Lower lobe of right lung (tissue), 2 donors: ENCODE measurements around the gene ATXN1. TPM values are rescaled to one million over a fixed set of nuclear protein-coding genes. Genes with fewer than 3 reads are reported as not detected.

Experiments
- ATAC-seq, 2 donors: fragments of 200-7000 bp; cut with Tn5 transposase; one replicate each; pipeline ENCODE4 v1.9.1; 2020 to 2022; ENCODE audit warnings: mild to moderate bottlenecking in 2 of 2, moderate library complexity in 2 of 2
- DNase-seq: peaks from one replicate; pipeline ENCODE4 v3.0.0-alpha.2; 2020
- H3K27ac ChIP-seq: fragments of 200-600 bp; one replicate; pipeline ENCODE4 v1.8.0; 2022
- H3K27me3 ChIP-seq: fragments of 200-600 bp; one replicate; pipeline ENCODE4 v1.8.0; 2022; ENCODE audit warnings: low read depth
- H3K36me3 ChIP-seq: fragments of 200-600 bp; one replicate; pipeline ENCODE4 v1.8.0; 2022; ENCODE audit warnings: mild to moderate bottlenecking
- H3K4me1 ChIP-seq: fragments of 200-600 bp; one replicate; pipeline ENCODE4 v1.8.0; 2022
- H3K4me3 ChIP-seq: fragments of 200-600 bp; one replicate; pipeline ENCODE4 v1.8.0; 2022; ENCODE audit warnings: mild to moderate bottlenecking
- H3K9me3 ChIP-seq: fragments of 200-600 bp; one replicate; pipeline ENCODE4 v1.8.0; 2022
- intact Hi-C: fragments of 100-400 bp; cut with DNase I; formaldehyde crosslinking; loops from one replicate; pipeline ENCODE4 v1.11.0; 2022
- total RNA-seq: library from RNA; stranded (reverse); fragmentation: NEBNext Ultra II Directional; extraction: Animal tissue kit (Norgen Biotek cat#: 25700); gene quantifications from one replicate; pipeline ENCODE4 v1.2.1, GENCODE V29; 2021
- TF ChIP-seq, protein P1 (sequence below): fragments of 200-600 bp; IDR thresholded peaks from one replicate; pipeline ENCODE4 v1.8.0; 2022; ENCODE audit warnings: antibody characterized with exemption, mild to moderate bottlenecking
- donor health status: DM: no; HTN: yes; CAD: no; lungs with severe emphysema.

Gene ATXN1
- total RNA-seq, 1 donor from 2014 or later = 75.9 TPM

DNA sequence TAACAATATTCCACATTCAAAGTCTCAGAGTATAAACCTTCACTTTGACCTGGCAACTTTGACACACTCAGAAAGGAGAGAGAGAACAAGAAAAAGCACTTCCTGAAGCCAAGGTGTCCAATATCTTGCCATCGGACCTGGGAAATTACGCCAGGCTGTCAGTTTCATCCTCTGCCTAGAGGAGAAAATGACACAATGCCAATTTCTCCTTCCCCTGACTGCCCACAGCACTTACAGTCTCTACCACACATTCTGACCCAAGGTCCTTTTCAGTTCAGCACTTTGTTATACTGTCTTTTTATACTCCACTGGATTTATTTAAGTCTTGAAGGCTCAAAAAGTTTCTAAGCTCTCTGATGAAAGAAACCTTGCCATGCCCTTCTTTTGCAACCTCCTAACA lies 272.4 kb downstream of the ATXN1 start:
- no peak for DNase-seq
- H3K27me3 ChIP-seq = no peaks in the 10 kb centered on the region
- no peak for ATAC-seq
- H3K27ac ChIP-seq = no peak overlapping the region
- intact Hi-C loops = no loop called here
- H3K4me1 ChIP-seq = peaks cover 7% of the 10 kb centered on the region
- TF ChIP-seq, protein P1, sequence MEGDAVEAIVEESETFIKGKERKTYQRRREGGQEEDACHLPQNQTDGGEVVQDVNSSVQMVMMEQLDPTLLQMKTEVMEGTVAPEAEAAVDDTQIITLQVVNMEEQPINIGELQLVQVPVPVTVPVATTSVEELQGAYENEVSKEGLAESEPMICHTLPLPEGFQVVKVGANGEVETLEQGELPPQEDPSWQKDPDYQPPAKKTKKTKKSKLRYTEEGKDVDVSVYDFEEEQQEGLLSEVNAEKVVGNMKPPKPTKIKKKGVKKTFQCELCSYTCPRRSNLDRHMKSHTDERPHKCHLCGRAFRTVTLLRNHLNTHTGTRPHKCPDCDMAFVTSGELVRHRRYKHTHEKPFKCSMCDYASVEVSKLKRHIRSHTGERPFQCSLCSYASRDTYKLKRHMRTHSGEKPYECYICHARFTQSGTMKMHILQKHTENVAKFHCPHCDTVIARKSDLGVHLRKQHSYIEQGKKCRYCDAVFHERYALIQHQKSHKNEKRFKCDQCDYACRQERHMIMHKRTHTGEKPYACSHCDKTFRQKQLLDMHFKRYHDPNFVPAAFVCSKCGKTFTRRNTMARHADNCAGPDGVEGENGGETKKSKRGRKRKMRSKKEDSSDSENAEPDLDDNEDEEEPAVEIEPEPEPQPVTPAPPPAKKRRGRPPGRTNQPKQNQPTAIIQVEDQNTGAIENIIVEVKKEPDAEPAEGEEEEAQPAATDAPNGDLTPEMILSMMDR = no peak
- H3K36me3 ChIP-seq = peaks cover 14% of the 10 kb centered on the region
- H3K9me3 ChIP-seq = no peaks in the 10 kb centered on the region
- no peak overlapping the region for H3K4me3 ChIP-seq

DNA sequence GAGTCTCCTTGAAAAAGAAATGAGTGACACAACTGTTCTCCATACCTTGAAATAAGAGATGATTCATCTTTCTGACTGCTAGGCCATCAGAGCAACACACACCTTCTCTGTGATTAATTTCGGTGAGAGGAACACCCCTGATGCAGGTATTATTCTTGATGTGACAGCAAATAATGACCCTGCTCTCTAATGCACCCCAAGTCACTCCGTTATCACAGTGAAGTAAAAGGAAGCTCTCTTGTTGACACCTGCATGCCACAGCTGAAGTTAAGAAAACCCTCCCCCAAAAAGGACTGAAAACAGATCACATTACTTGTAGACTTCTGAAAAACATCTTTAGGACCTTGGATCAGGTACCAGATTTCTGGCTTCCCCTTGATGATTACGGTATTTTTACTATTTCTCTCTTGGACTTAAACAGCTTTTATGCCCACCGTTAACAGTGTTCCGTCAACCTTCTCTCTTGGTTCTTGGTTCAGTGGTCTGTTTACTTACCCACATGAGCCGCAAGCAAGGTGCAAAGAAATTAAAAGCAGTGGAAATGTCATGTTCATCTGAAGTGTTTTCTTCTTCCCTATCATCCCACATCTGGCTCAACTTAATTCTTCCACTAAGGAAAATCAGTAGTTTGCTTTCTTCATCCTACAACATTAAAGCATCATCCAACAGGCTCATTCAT lies 273.1 kb downstream of the ATXN1 start:
- Histone ChIP-seq H3K4me1 (peaks cover 7% of the 10 kb centered on the region), H3K27me3 (no peaks in the 10 kb centered on the region), H3K9me3 (no peaks in the 10 kb centered on the region), H3K4me3 (no peak overlapping the region), H3K27ac (no peak overlapping the region), H3K36me3 (peaks cover 14% of the 10 kb centered on the region)
- intact Hi-C loops = no loop called here
- ATAC-seq (no peak), DNase-seq (no peak)
- TF ChIP-seq, protein P1 = no peak

DNA sequence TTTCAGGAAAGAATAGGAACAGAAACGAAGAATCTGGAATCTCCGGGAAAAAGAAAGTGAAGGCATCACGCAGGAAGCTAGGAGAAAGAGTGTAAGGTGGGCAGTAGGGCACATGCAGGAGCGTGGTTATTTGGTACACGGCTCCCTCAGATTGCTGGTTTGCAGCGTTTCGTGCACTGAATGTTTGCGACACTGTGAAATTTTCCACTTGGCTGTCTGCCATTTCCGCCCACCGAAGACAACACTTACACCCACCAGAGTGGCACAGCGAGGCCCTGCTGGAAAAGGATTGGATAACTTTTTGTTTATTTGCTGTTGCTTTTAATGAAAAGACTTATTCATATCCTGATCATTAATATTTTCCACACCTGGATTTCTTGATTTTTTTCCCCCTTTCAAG lies 274.6 kb downstream of the ATXN1 start:
- peaks cover 7% of the 10 kb centered on the region for H3K4me1 ChIP-seq
- TF ChIP-seq, protein P1 = no peak
- H3K36me3 ChIP-seq = peaks cover 14% of the 10 kb centered on the region
- DNase-seq (no peak), ATAC-seq (no peak)
- H3K4me3 ChIP-seq = no peak overlapping the region
- no peaks in the 10 kb centered on the region for H3K27me3 ChIP-seq
- intact Hi-C loops = no loop called here
- H3K27ac ChIP-seq = no peak overlapping the region
- no peaks in the 10 kb centered on the region for H3K9me3 ChIP-seq

DNA sequence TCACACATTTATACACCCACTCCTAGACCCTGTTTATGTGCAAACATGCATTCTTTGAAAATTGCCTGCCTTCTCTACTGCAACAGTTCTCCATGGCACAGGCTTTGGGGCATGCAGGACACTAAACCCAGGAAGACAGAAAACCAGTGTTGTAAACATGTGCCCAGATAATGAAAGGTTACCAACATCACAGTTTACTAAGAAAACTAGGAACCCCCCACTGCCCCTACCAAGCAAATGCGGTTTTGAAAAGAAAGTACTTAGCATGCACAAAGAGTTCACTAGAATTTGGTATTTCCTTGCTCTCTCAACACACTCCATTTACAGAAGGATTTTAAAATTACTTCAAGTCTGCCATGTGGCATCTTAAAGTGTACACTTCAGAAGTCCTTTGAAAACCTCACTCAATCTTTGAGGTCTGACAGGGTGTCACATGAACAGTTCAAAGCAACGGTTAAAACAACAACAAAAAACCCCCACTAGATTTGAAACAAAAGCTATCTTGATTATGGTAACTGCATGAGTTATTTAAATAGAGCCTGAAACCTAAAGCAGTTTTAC lies 277.9 kb downstream of the ATXN1 start:
- no peak overlapping the region for H3K27ac ChIP-seq
- no peaks in the 10 kb centered on the region for H3K9me3 ChIP-seq
- TF ChIP-seq, protein P1 = no peak
- no peak overlapping the region for H3K4me3 ChIP-seq
- DNase-seq (no peak), ATAC-seq (peak; percentile 63 to 68)
- intact Hi-C loops = no loop called here
- peaks cover 7% of the 10 kb centered on the region for H3K4me1 ChIP-seq
- H3K36me3 ChIP-seq = peaks cover 14% of the 10 kb centered on the region
- H3K27me3 ChIP-seq = no peaks in the 10 kb centered on the region

DNA sequence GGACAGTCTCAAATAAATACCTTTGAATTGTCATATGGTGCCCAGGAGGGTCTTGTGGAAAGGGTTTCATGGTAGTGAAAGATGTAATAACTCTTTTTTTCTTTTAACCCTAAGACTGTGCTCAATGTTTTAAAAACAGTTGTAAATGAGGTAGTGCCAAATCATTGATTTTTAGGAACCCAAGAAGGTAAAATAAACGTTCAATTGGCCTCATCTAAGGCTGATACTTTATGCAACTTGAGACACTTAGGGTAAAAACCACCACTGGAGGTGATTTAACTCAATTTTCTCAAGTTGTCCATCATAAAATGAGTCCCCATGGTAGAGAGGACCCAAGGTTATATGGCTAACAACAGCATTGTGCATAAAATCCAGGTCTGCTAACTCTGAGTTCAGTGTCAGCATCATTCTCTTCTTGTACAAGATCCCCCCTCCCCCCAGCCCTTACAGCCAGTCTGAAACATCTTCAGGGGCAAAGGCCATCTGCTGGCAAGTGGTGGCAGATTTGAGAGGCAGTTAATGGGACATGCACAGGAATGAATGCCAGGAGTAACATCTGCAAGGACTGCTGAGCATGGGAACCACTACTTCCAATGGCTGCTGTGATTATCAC lies 278.5 kb downstream of the ATXN1 start:
- intact Hi-C loops = no loop called here
- DNase-seq = no peak
- Histone ChIP-seq H3K4me1 (peaks cover 7% of the 10 kb centered on the region), H3K27ac (no peak overlapping the region), H3K4me3 (no peak overlapping the region), H3K27me3 (no peaks in the 10 kb centered on the region), H3K36me3 (peaks cover 14% of the 10 kb centered on the region), H3K9me3 (no peaks in the 10 kb centered on the region)
- ATAC-seq = no peak
- TF ChIP-seq, protein P1 = no peak
